Measurements from ENCODE around the gene ERV3-1.
"Not testable (repeated sequence)": the region's sequence is repeated elsewhere in the genome, so short reads cannot be mapped to it uniquely, and the experiment has no call there.

ERV3-1 gene

DNA sequence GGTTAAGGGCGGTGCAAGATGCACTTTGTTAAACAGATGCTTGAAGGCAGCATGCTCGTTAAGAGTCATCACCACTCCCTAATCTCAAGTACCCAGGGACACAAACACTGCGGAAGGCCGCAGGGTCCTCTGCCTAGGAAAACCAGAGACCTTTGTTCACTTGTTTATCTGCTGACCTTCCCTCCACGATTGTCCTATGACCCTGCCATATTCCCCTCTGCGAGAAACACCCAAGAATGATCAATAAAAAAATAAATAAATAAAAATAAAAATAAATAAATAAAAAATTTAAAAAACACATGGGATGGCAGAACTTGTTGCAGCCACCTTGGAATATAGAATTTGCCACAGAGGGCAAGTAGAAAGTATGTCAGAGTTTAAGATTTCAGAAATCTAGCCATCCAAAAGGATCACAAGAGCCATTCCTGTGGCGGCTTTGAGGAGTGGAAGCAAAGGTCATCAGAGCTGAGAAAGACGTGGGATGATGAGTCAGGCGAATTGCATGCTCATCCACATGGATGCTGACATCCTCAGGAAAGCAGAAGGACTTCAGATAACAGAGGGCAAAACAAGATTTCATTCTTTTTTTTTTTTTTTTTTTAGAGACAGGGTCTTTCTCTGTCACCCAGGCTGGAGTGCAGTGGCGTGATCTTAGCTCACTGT is 27.8 kb upstream of the ERV3-1 start:
- not testable (repeated sequence) for H3K27ac ChIP-seq (ENCODE audit: low read length); H3K4me1 ChIP-seq (ENCODE audit: control insufficient read depth, low read depth, low read length); H3K4me3 ChIP-seq (ENCODE audit: low read length); H3K9ac ChIP-seq (ENCODE audit: low read length); H3K9me3 ChIP-seq (ENCODE audit: control insufficient read depth, low read depth, low read length); H3K27me3 ChIP-seq (ENCODE audit: control insufficient read depth, insufficient read depth, low read length); H3K36me3 ChIP-seq (ENCODE audit: control insufficient read depth, low read depth, low read length)

DNA sequence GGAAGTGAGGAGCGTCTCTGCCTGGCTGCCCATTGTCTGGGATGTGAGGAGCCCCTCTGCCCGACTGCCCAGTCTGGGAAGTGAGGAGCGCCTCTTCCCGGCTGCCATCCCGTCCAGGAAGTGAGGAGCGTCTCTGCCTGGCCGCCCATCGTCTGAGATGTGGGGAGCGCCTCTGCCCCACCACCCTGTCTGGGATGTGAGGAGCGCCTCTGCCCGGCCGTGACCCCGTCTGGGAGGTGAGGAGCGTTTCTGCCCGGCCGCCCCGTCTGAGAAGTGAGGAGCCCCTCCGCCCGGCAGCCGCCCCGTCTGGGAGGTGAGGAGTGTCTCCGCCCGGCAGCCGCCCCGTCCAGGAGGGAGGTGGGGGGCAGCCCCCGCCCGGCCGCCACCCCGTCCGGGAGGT is 26.9 kb upstream of the ERV3-1 start:
- not testable (repeated sequence) for H3K27me3 ChIP-seq (ENCODE audit: control insufficient read depth, insufficient read depth, low read length); H3K36me3 ChIP-seq (ENCODE audit: control insufficient read depth, low read depth, low read length); H3K27ac ChIP-seq (ENCODE audit: low read length); H3K9me3 ChIP-seq (ENCODE audit: control insufficient read depth, low read depth, low read length); H3K4me1 ChIP-seq (ENCODE audit: control insufficient read depth, low read depth, low read length); H3K4me3 ChIP-seq (ENCODE audit: low read length); H3K9ac ChIP-seq (ENCODE audit: low read length)

DNA sequence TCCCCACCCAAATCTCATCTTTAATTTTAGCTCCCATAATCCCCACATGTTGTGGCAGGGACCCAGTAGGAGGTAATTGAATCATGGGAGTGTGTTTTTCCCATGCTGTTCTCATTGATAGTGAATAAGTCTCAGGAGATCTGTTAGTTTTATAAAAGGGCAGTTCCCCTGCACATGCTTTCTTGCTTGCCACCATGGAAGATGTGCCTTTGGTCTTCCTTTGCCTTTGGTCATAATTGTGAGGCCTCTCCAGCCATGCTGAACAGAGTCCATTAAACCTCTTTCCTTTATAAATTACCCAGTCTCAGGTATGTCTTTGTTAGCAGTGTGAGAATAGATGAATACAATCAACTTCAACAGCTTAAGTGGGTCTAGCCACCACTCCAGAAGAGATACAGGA is 18.5 kb upstream of the ERV3-1 start:
- H3K27me3 ChIP-seq (ENCODE audit: control insufficient read depth, insufficient read depth, low read length); H3K27ac ChIP-seq (ENCODE audit: low read length); H3K4me1 ChIP-seq (ENCODE audit: control insufficient read depth, low read depth, low read length); H3K9ac ChIP-seq (ENCODE audit: low read length); H3K36me3 ChIP-seq (ENCODE audit: control insufficient read depth, low read depth, low read length); H3K9me3 ChIP-seq (ENCODE audit: control insufficient read depth, low read depth, low read length); H3K4me3 ChIP-seq (ENCODE audit: low read length): not testable (repeated sequence)

- H3K36me3 ChIP-seq (ENCODE audit: control insufficient read depth, low read depth, low read length); H3K4me1 ChIP-seq (ENCODE audit: control insufficient read depth, low read depth, low read length); H3K4me3 ChIP-seq (ENCODE audit: low read length); H3K9me3 ChIP-seq (ENCODE audit: control insufficient read depth, low read depth, low read length); H3K27me3 ChIP-seq (ENCODE audit: control insufficient read depth, insufficient read depth, low read length); H3K27ac ChIP-seq (ENCODE audit: low read length); H3K9ac ChIP-seq (ENCODE audit: low read length): not testable (repeated sequence)
Observed at GRCh38 chr7:65020978-65021377, 14.5 kb upstream of the ERV3-1 start.

- H3K9me3 ChIP-seq (ENCODE audit: control insufficient read depth, low read depth, low read length); H3K36me3 ChIP-seq (ENCODE audit: control insufficient read depth, low read depth, low read length); H3K27ac ChIP-seq (ENCODE audit: low read length); H3K9ac ChIP-seq (ENCODE audit: low read length); H3K4me1 ChIP-seq (ENCODE audit: control insufficient read depth, low read depth, low read length); H3K4me3 ChIP-seq (ENCODE audit: low read length); H3K27me3 ChIP-seq (ENCODE audit: control insufficient read depth, insufficient read depth, low read length): not testable (repeated sequence)
Observed at GRCh38 chr7:65009881-65010280, 3.4 kb upstream of the ERV3-1 start.

DNA sequence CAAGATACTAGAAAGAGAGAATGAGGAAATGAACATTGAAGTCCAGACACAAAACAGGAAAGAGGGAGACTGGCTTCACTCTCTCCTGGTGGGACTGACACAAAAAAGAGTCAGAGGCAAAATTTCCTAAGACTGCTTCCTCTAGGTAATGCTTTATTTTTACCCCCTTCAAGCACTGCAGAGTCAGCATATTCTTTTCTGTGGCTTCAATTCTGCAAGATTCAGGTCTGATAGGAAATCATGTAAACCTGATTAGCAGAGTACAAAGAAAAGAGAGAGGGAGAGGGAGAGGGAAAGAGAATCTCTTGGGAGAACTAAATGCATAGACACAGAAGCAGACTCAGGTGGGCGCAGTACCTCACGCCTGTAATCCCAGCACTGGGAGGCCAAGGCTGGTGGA is 2.9 kb upstream of the ERV3-1 start:
- not testable (repeated sequence) for H3K36me3 ChIP-seq (ENCODE audit: control insufficient read depth, low read depth, low read length); H3K27me3 ChIP-seq (ENCODE audit: control insufficient read depth, insufficient read depth, low read length); H3K27ac ChIP-seq (ENCODE audit: low read length); H3K9me3 ChIP-seq (ENCODE audit: control insufficient read depth, low read depth, low read length); H3K4me1 ChIP-seq (ENCODE audit: control insufficient read depth, low read depth, low read length); H3K9ac ChIP-seq (ENCODE audit: low read length); H3K4me3 ChIP-seq (ENCODE audit: low read length)

DNA sequence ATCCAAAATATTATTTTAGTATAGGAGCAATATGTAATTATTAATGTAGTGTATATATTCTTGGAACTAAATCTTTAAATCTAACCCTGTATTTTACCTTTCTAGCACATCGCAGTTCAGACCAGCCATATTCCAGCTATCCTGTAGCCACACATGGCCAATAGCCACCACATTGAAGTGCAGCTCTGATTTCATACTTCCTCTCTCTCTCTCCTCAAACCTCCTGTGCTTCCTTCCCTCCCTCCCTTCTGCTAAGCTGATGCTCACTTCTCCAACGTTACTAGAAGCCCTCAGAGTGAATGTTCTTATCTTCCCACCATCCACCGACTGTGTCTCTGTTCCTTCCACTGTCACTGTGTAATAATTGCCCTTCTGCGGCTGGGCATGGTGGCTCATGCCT is 549 bp upstream of the ERV3-1 start:
- H3K36me3 ChIP-seq (ENCODE audit: control insufficient read depth, low read depth, low read length); H3K4me1 ChIP-seq (ENCODE audit: control insufficient read depth, low read depth, low read length); H3K27me3 ChIP-seq (ENCODE audit: control insufficient read depth, insufficient read depth, low read length); H3K9me3 ChIP-seq (ENCODE audit: control insufficient read depth, low read depth, low read length); H3K27ac ChIP-seq (ENCODE audit: low read length): not testable (repeated sequence)
- Histone ChIP-seq H3K9ac (ENCODE audit: low read length) (peak overlapping the region; percentile 91), H3K4me3 (ENCODE audit: low read length) (peak overlapping the region; percentile 81)

GRCh38 chr7:65004575-65004974 is 1.9 kb downstream of the ERV3-1 start:
- no peak overlapping the region for H3K27ac ChIP-seq (ENCODE audit: low read length)
- no peak overlapping the region for H3K9ac ChIP-seq (ENCODE audit: low read length)
- peaks cover 4% of the 10 kb centered on the region for H3K4me1 ChIP-seq (ENCODE audit: control insufficient read depth, low read depth, low read length)
- H3K4me3 ChIP-seq (ENCODE audit: low read length) = no peak overlapping the region
- no peaks in the 10 kb centered on the region for H3K36me3 ChIP-seq (ENCODE audit: control insufficient read depth, low read depth, low read length)
- no peaks in the 10 kb centered on the region for H3K9me3 ChIP-seq (ENCODE audit: control insufficient read depth, low read depth, low read length)
- no peaks in the 10 kb centered on the region for H3K27me3 ChIP-seq (ENCODE audit: control insufficient read depth, insufficient read depth, low read length)

GRCh38 chr7:65002972-65003585 is 3.4 kb downstream of the ERV3-1 start:
- H3K27me3 ChIP-seq (ENCODE audit: control insufficient read depth, insufficient read depth, low read length) = no peaks in the 10 kb centered on the region
- H3K4me1 ChIP-seq (ENCODE audit: control insufficient read depth, low read depth, low read length) = peaks cover 10% of the 10 kb centered on the region
- H3K36me3 ChIP-seq (ENCODE audit: control insufficient read depth, low read depth, low read length) = no peaks in the 10 kb centered on the region
- no peak overlapping the region for H3K4me3 ChIP-seq (ENCODE audit: low read length)
- H3K27ac ChIP-seq (ENCODE audit: low read length) = no peak overlapping the region
- no peak overlapping the region for H3K9ac ChIP-seq (ENCODE audit: low read length)
- H3K9me3 ChIP-seq (ENCODE audit: control insufficient read depth, low read depth, low read length) = peaks cover 7% of the 10 kb centered on the region

GRCh38 chr7:65001291-65001814 is 5.1 kb downstream of the ERV3-1 start:
- Histone ChIP-seq H3K4me1 (ENCODE audit: control insufficient read depth, low read depth, low read length) (peaks cover 10% of the 10 kb centered on the region), H3K27me3 (ENCODE audit: control insufficient read depth, insufficient read depth, low read length) (no peaks in the 10 kb centered on the region), H3K27ac (ENCODE audit: low read length) (no peak overlapping the region), H3K4me3 (ENCODE audit: low read length) (no peak overlapping the region), H3K36me3 (ENCODE audit: control insufficient read depth, low read depth, low read length) (no peaks in the 10 kb centered on the region), H3K9me3 (ENCODE audit: control insufficient read depth, low read depth, low read length) (peaks cover 7% of the 10 kb centered on the region), H3K9ac (ENCODE audit: low read length) (no peak overlapping the region)

DNA sequence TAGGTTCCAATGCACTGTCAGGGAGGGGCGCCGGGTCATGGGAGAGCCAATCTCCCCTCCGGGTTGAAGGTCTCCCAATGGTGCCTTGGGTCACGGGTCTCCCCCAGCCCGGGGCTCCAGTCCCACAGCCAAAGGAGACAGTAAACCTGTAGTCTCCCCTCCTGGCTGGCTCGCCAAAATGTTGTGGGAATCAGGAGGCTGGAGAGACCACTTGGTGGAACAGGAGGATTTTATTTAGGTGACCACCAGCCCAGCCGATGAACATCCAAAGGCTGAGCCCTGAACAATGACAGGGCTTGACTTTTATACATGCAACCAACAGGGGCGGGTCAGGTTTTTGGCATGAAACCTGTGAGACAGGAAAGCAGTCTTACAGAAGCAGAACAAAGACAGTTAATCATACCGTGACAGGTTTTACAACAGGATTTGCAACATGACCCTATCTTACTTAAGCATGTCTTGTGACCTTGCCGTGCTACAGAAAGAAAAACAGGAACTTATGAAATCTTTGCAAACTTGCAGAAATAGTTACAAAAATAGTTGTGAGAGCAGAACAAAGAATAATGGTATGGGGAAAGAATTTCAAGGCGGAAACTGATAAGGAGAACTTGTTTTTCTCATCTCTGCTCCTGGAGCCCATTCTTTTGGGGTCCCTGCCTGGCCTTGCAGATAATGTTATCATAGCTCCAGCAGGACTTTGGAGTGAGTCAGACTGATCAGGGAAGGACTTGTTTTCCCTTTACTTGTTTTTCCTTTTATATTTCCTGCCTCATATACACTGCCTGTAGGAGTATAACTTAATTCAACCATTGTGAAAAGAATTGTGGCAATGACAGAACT is 7.1 kb downstream of the ERV3-1 start:
- Histone ChIP-seq H3K4me1 (ENCODE audit: control insufficient read depth, low read depth, low read length) (peaks cover 6% of the 10 kb centered on the region), H3K9me3 (ENCODE audit: control insufficient read depth, low read depth, low read length) (peaks cover 10% of the 10 kb centered on the region), H3K36me3 (ENCODE audit: control insufficient read depth, low read depth, low read length) (no peaks in the 10 kb centered on the region), H3K27ac (ENCODE audit: low read length) (no peak overlapping the region), H3K27me3 (ENCODE audit: control insufficient read depth, insufficient read depth, low read length) (no peaks in the 10 kb centered on the region), H3K4me3 (ENCODE audit: low read length) (no peak overlapping the region), H3K9ac (ENCODE audit: low read length) (no peak overlapping the region)

DNA sequence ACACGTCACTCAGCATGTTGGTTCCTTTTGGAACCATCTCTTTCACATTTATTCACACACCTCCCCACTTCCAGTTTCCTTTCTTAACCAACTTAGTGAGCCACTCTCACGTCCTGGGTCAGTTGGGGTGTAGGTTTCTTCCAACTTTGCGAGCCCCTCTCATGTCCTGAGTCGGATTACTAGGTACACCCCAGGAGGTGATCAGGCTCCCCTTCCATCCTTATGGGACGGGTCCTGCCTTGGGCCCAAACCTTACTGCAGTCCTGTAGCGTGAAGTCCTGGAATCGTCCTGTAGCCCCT is 7.7 kb downstream of the ERV3-1 start:
- peaks cover 13% of the 10 kb centered on the region for H3K9me3 ChIP-seq (ENCODE audit: control insufficient read depth, low read depth, low read length)
- no peaks in the 10 kb centered on the region for H3K27me3 ChIP-seq (ENCODE audit: control insufficient read depth, insufficient read depth, low read length)
- no peak overlapping the region for H3K27ac ChIP-seq (ENCODE audit: low read length)
- H3K4me3 ChIP-seq (ENCODE audit: low read length) = no peak overlapping the region
- no peaks in the 10 kb centered on the region for H3K36me3 ChIP-seq (ENCODE audit: control insufficient read depth, low read depth, low read length)
- H3K9ac ChIP-seq (ENCODE audit: low read length) = no peak overlapping the region
- H3K4me1 ChIP-seq (ENCODE audit: control insufficient read depth, low read depth, low read length) = peaks cover 6% of the 10 kb centered on the region

All from iPS-18a (cell line).